ENCODE measurements around the gene PRIM1. TPM values are rescaled to one million over a fixed set of nuclear protein-coding genes. Genes with fewer than 3 reads are reported as not detected.
"Not testable (repeated sequence)": the region's sequence is repeated elsewhere in the genome, so short reads cannot be mapped to it uniquely, and the experiment has no call there.

The PRIM1 gene
- 1 to 10 TPM; 1.3 to 8.5 (median 4.5) TPM for total RNA-seq
- long read RNA-seq, partial matches to known transcripts = 1 of 1 reads
- long read RNA-seq, other reads (novel, unspliced or antisense) = 0 of 1 reads

DNA sequence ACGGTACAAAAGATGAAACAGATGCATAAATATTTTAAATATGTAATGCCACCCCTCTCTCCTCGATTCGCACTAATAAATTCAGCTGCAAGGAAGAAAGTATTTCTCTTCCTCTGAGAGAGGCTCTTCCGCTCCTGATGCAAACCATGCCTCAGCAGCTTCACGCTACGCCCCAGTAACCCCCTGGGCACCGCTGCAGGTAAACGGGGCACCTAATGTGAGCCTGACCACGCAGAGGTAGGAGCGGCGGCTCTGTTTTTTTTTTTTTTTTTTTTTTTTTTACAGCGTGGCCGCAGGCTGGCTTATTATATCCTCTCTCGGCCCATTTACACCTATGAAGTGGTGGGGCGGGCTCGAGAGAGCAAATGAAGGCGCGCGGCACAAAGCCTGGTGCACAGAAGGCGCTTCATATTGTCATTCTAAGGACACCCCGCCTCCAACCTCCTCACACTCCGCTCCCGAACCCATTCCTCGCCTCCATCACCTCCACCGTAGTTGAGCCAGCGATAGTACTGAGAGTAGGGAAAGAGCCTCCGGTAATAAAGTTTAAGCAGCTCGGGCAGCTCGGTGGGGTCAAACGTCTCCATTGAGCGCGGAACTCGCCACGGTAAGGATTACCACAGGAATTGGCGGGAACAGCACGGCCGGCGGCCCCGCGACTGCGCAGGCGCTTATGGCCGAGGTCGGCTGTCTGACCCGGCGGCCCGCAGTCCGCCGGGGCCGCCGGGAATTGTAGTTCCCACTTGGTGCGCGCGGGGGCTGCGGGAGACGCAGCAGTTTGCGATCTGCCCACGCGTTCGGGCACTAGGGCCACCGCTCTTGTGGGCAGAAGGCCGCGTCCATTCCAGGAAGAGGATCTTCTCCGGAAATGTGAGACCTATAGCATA, at the start of gene PRIM1:
Gene PRIM1, minus strand, starts transcription at position 612 of the 887 bp plus-strand sequence. Its CDS starts 25 bp downstream, at position 587.
- peak within 1 kb of the TSS; percentile 26 to 44 (median 41) for H3K27ac ChIP-seq
- H3K36me3 ChIP-seq = no peaks in the 10 kb centered on the region
- peaks cover 0 to 4% (median 1%) of the 10 kb centered on the region in 4 donors for H3K4me1 ChIP-seq
- intact Hi-C loops (cut with DNase I) = no loop called here
- DNase-seq (peak; percentile 88 to 89 (median 88)), ATAC-seq (peak; percentile 94 to 95 (median 95))
- WGBS (ENCODE audit: insufficient coverage, low coverage, low lambda C conversion rate, missing lambda C conversion rate) = under 1% methylated on average over 55 of the region's 64 CpGs
- peak in 3 of 4 donors; percentile 11 to 33 (median 26) for TF ChIP-seq CTCF (IDR thresholded peaks at IDR 0.05)
- peak; percentile 48 for TF ChIP-seq POLR2A (IDR thresholded peaks at IDR 0.05)
- H3K4me3 ChIP-seq = peak within 1 kb of the TSS; percentile 55 to 74 (median 66)
- no peaks in the 10 kb centered on the region for H3K27me3 ChIP-seq
- H3K9me3 ChIP-seq = no peaks in the 10 kb centered on the region

- Histone ChIP-seq H3K4me3 (no peak overlapping the region), H3K36me3 (no peaks in the 10 kb centered on the region), H3K9me3 (no peaks in the 10 kb centered on the region), H3K27me3 (no peaks in the 10 kb centered on the region), H3K4me1 (peaks cover 0 to 39% (median 19%) of the 10 kb centered on the region in 4 donors), H3K27ac (peak overlapping the region in 1 of 3 donors; percentile 86)
- DNase-seq = no peak
- ATAC-seq = no peak
- intact Hi-C loops (cut with DNase I) = no loop called here
- TF ChIP-seq CTCF (IDR thresholded peaks at IDR 0.05) (no peak), POLR2A (IDR thresholded peaks at IDR 0.05) (no peak)
These were observed 48.1 kb upstream of the PRIM1 start for GRCh38 chr12:56800221-56800620.

DNA sequence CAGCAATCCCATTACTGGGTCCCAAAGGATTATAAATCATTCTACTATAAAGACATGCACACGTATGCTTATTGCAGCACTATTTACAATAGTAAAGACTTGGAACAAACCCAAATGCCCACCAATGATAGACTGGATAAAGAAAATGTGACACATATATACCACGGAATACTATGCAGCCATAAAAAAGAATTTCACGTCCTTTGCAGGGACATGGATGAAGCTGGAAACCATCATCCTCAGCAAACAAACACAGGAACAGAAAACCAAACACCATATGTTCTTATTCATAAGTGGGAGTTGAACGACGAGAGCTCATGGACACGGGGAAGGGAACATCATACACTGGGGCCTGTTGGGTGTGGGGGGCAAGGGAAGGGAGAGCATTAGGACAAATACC, 47.2 kb upstream of the PRIM1 start:
- DNase-seq; H3K27me3 ChIP-seq; H3K36me3 ChIP-seq; H3K9me3 ChIP-seq; intact Hi-C loops (cut with DNase I); H3K27ac ChIP-seq; H3K4me3 ChIP-seq; ATAC-seq: not testable (repeated sequence)
- WGBS (ENCODE audit: insufficient coverage, low coverage, low lambda C conversion rate, missing lambda C conversion rate) = 89% methylated on average over 6 of the region's 6 CpGs
- H3K4me1 ChIP-seq = peaks cover 0 to 34% (median 15%) of the 10 kb centered on the region in 4 donors

DNA sequence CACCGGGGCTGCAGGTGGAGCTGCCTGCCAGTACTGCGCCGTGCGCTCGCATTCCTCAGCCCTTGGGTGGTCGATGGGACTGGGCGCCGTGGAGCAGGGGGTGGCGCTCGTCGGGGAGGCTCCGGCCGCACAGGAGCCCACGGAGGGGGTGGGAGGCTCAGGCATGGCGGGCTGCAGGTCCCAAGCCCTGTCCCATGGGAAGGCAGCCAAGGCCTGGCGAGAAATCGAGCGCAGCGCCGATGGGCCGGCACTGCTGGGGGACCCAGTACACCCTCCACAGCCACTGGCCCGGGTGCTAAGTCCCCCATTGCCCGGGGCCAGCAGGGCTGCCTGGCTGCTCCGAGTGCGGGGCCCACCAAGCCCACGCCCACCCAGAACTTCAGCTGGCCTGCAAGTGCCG, 43.7 kb upstream of the PRIM1 start:
- peak in 1 of 3 donors; percentile 27 for DNase-seq
- H3K27me3 ChIP-seq; H3K36me3 ChIP-seq; H3K4me3 ChIP-seq; intact Hi-C loops (cut with DNase I); ATAC-seq; H3K9me3 ChIP-seq; H3K27ac ChIP-seq: not testable (repeated sequence)
- no CpG with 5 or more reads among the region's 27 CpGs for WGBS (ENCODE audit: insufficient coverage, low coverage, low lambda C conversion rate, missing lambda C conversion rate)
- peaks cover 0 to 17% (median 6%) of the 10 kb centered on the region in 4 donors for H3K4me1 ChIP-seq

GRCh38 chr12:56795046-56795562, 43.0 kb upstream of the PRIM1 start:
- H3K27me3 ChIP-seq; ATAC-seq; H3K4me3 ChIP-seq; H3K9me3 ChIP-seq; H3K27ac ChIP-seq; H3K36me3 ChIP-seq; intact Hi-C loops (cut with DNase I): not testable (repeated sequence)
- H3K4me1 ChIP-seq = peaks cover 0 to 13% (median 5%) of the 10 kb centered on the region in 4 donors
- 65% methylated on average over 11 of the region's 13 CpGs for WGBS (ENCODE audit: insufficient coverage, low coverage, low lambda C conversion rate, missing lambda C conversion rate)
- peak in 1 of 3 donors; percentile 40 for DNase-seq

DNA sequence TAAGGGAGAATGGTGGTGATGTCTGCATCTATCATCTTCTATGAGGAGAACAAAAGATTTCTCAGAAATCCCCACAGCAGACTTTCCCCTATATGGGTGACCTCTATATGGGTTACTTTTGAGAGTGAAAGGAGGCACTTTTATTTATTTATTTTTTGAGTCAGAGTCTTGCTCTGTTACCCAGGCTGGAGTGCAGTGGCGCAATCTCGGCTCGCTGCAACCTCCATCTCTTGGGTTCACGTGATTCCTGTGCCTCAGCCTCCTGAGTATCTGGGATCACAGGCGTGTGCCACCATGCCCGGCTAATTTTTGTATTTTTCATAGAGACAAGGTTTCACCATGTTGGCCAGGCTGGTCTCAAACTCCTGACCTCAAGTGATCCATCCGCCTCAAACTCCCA, 41.0 kb upstream of the PRIM1 start:
- H3K9me3 ChIP-seq; H3K4me3 ChIP-seq; H3K36me3 ChIP-seq; intact Hi-C loops (cut with DNase I); H3K27me3 ChIP-seq: not testable (repeated sequence)
- 56% methylated on average over 7 of the region's 7 CpGs for WGBS (ENCODE audit: insufficient coverage, low coverage, low lambda C conversion rate, missing lambda C conversion rate)
- ATAC-seq = peak in 3 of 4 donors; percentile 34 to 66 (median 64)
- peaks cover 0 to 13% (median 6%) of the 10 kb centered on the region in 4 donors for H3K4me1 ChIP-seq
- peak overlapping the region in 2 of 3 donors; percentile 73 to 79 for H3K27ac ChIP-seq
- peak in 1 of 3 donors; percentile 44 for DNase-seq

Data from right lobe of liver (tissue), 6 donors.